GM23338 (cell line): Measurements from ENCODE around the gene CHCHD5. TPM values are rescaled to one million over a fixed set of nuclear protein-coding genes. Genes with fewer than 3 reads are reported as not detected.

Experiments
- ATAC-seq: fragments of 200-7000 bp; cut with Tn5 transposase; 3 replicates; pipeline ENCODE4 v1.9.1; 2020
- DNase-seq: peaks from one replicate; pipeline ENCODE4 v3.0.0-alpha.2; 2015; ENCODE audit warnings: low spot score
- H2AFZ ChIP-seq: fragments of 200-600 bp; sonication (generic); 2 replicates; pipeline ENCODE4 v1.8.0; 2016; ENCODE audit warnings: antibody characterized with exemption, mild to moderate bottlenecking, moderate library complexity
- H3F3A ChIP-seq: fragments of 200-600 bp; sonication (generic); replicated peaks from 2 replicates; pipeline ENCODE4 v1.8.0; 2017; ENCODE audit warnings: antibody characterized with exemption, mixed run types, low read depth
- H3K27ac ChIP-seq: fragments of 200-600 bp; sonication (generic); 2 replicates; pipeline ENCODE4 v1.6.1; 2016; ENCODE audit warnings: low read depth
- H3K27me3 ChIP-seq: fragments of 200-600 bp; sonication (generic); 2 replicates; pipeline ENCODE4 v1.8.0; 2016; ENCODE audit warnings: mild to moderate bottlenecking, mixed run types, moderate library complexity; ENCODE audit not compliant: insufficient read depth
- H3K36me3 ChIP-seq: fragments of 200-600 bp; sonication (generic); 2 replicates; pipeline ENCODE4 v1.8.0; 2016; ENCODE audit warnings: mild to moderate bottlenecking; ENCODE audit not compliant: insufficient read depth
- H3K4me1 ChIP-seq: fragments of 200-600 bp; sonication (generic); 2 replicates; pipeline ENCODE4 v1.8.0; 2016; ENCODE audit warnings: mild to moderate bottlenecking, moderate library complexity; ENCODE audit not compliant: insufficient read depth
- H3K4me2 ChIP-seq: fragments of 200-600 bp; sonication (generic); 2 replicates; pipeline ENCODE4 v1.7.1; 2017; ENCODE audit warnings: mixed run types
- H3K4me3 ChIP-seq: fragments of 200-600 bp; sonication (generic); 2 replicates; pipeline ENCODE4 v1.6.1; 2016; ENCODE audit warnings: mixed run types
- H3K79me2 ChIP-seq: fragments of 200-600 bp; sonication (generic); replicated peaks from 2 replicates; pipeline ENCODE4 v1.8.0; 2017; ENCODE audit warnings: mild to moderate bottlenecking; ENCODE audit not compliant: insufficient read depth
- H3K9me2 ChIP-seq: fragments of 200-600 bp; sonication (generic); 2 replicates; pipeline ENCODE4 v1.8.0; 2017; ENCODE audit not compliant: insufficient read depth
- H4K20me1 ChIP-seq: fragments of 200-600 bp; sonication (generic); replicated peaks from 2 replicates; pipeline ENCODE4 v1.8.0; 2017; ENCODE audit warnings: mild to moderate bottlenecking; ENCODE audit not compliant: insufficient read depth
- H3K27ac Mint-ChIP-seq: 2 replicates; pipeline ENCODE4 v1.8.0; 2020; ENCODE audit warnings: inconsistent platforms, mild to moderate bottlenecking, moderate library complexity, mixed read lengths
- H3K27me3 Mint-ChIP-seq: 3 replicates; pipeline ENCODE4 v1.8.0; 2022; ENCODE audit warnings: low read depth, mild to moderate bottlenecking, moderate library complexity, mixed read lengths, inconsistent platforms; ENCODE audit not compliant: insufficient read depth, poor library complexity
- H3K36me3 Mint-ChIP-seq: 3 replicates; pipeline ENCODE4 v1.8.0; 2021; ENCODE audit warnings: low read depth, mild to moderate bottlenecking, inconsistent platforms, moderate library complexity, mixed read lengths
- H3K4me1 Mint-ChIP-seq: 3 replicates; pipeline ENCODE4 v1.8.0; 2020; ENCODE audit warnings: mild to moderate bottlenecking, inconsistent platforms, mixed read lengths
- H3K4me3 Mint-ChIP-seq: 3 replicates; pipeline ENCODE4 v1.8.0; 2021; ENCODE audit warnings: moderate library complexity, mild to moderate bottlenecking, inconsistent platforms, mixed read lengths
- H3K9me3 Mint-ChIP-seq: 3 replicates; pipeline ENCODE4 v1.8.0; 2020; ENCODE audit warnings: moderate library complexity, mild to moderate bottlenecking, inconsistent platforms, mixed read lengths
- CREB1 ChIP-seq: fragments of 250-450 bp; sonication (Bioruptor Pico); IDR thresholded peaks from 2 replicates; pipeline ENCODE4 v1.5.0; 2020; ENCODE audit warnings: low read depth, mild to moderate bottlenecking, moderate library complexity
- EZH2 ChIP-seq: fragments of 200-600 bp; sonication (generic); IDR thresholded peaks from one replicate; pipeline ENCODE4 v1.8.0; 2017; ENCODE audit warnings: antibody characterized with exemption, mild to moderate bottlenecking, low read depth; ENCODE audit not compliant: unreplicated experiment
- JUNB ChIP-seq: IDR thresholded peaks from one replicate; pipeline ENCODE4 v1.6.1; 2016; ENCODE audit warnings: antibody characterized with exemption; ENCODE audit not compliant: unreplicated experiment
- NANOG ChIP-seq: IDR thresholded peaks from 2 replicates; pipeline ENCODE4 v1.6.1; 2016; ENCODE audit warnings: antibody characterized with exemption, borderline replicate concordance
- POLR2AphosphoS5 ChIP-seq: IDR thresholded peaks from 2 replicates; pipeline ENCODE4 v1.6.1; 2016; ENCODE audit warnings: antibody characterized with exemption, low read depth
- STAT1 ChIP-seq: IDR thresholded peaks from one replicate; pipeline ENCODE4 v1.6.1; 2016; ENCODE audit warnings: antibody characterized with exemption; ENCODE audit not compliant: unreplicated experiment
- ZNF114 ChIP-seq: fragments of 250-450 bp; sonication (Bioruptor Pico); IDR thresholded peaks from 2 replicates; pipeline ENCODE4 v1.5.0; 2020; ENCODE audit warnings: mild to moderate bottlenecking, moderate library complexity
- ZNF331 ChIP-seq: fragments of 250-450 bp; sonication (Bioruptor Pico); IDR thresholded peaks from 2 replicates; pipeline ENCODE4 v1.5.0; 2020; ENCODE audit warnings: low read depth, mild to moderate bottlenecking, moderate library complexity
- polyA plus RNA-seq: library from polyadenylated mRNA; unstranded; fragments of >200 nt; fragmentation: Nextera tagmentation; extraction: Ambion mirVana; gene quantifications from 2 replicates; pipeline ENCODE4 v1.2.1, GENCODE V29; 2016
- total RNA-seq: library from RNA; depleted of rRNA; stranded (reverse); fragments of >200 nt; shearing (Covaris generic); gene quantifications from 2 replicates; pipeline ENCODE4 v1.2.3, GENCODE V29; 2014
- TF ChIP-seq, protein P1 (sequence below): IDR thresholded peaks from one replicate; pipeline ENCODE4 v1.6.1; 2018; ENCODE audit warnings: antibody characterized with exemption; ENCODE audit not compliant: unreplicated experiment
- TF ChIP-seq, protein P2 (sequence below), 2 experiments: fragments of 200-600 bp in 1 of 2; sonication (generic) in 1 of 2; conservative IDR thresholded peaks; 2 replicates each; pipeline versions ENCODE4 v1.5.1 to v1.6.1; 2016 to 2017; ENCODE audit warnings: antibody characterized with exemption in 2 of 2, low read depth in 2 of 2, mild to moderate bottlenecking in 2 of 2, moderate library complexity in 1 of 2

Gene CHCHD5
- total and polyA plus RNA-seq, 2 experiments from 2014 or later: 15.5 to 69.9 TPM

DNA sequence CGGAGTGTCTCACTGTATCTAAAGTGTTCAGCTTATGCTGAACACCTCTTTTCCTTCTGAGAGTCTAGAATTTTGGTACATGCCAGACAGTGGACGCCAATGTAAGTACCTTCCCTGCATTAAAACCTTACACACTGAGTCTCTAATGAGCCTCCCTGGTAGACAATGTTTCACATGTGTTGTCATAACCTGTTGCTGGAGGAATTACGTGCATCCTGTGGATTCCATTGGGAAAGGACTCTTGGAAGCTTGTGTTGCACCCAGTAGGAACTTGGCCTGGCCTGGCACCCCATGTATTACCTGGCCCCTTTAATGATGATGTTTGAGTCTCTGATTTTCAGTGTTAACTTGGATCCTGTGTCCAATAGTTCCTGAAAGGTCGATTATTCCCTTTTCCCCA lies 20.5 kb downstream of the CHCHD5 start:
- peaks cover 2% of the 10 kb centered on the region; the same call in 2 of the 3 replicates for H3K4me1 Mint-ChIP-seq
- Histone ChIP-seq H4K20me1 (no peaks in the 10 kb centered on the region), H3K4me1 (no peaks in the 10 kb centered on the region), H3K4me2 (no peak overlapping the region), H3K27me3 (no peaks in the 10 kb centered on the region), H3F3A (no peaks in the 10 kb centered on the region), H3K79me2 (no peaks in the 10 kb centered on the region), H3K27ac (no peak overlapping the region), H3K9me2 (no peaks in the 10 kb centered on the region), H3K36me3 (no peaks in the 10 kb centered on the region), H2AFZ (no peak overlapping the region), H3K4me3 (no peak overlapping the region)
- DNase-seq (no peak), ATAC-seq (no peak)
- H3K9me3 Mint-ChIP-seq: peaks cover 15% of the 10 kb centered on the region
- no peak overlapping the region for H3K27ac Mint-ChIP-seq
- 0 out of 3 replicates have a peak, but pooled peaks cover 3% of the 10 kb centered on the region for H3K36me3 Mint-ChIP-seq
- peaks cover 8% of the 10 kb centered on the region for H3K27me3 Mint-ChIP-seq
- TF ChIP-seq, protein P1, sequence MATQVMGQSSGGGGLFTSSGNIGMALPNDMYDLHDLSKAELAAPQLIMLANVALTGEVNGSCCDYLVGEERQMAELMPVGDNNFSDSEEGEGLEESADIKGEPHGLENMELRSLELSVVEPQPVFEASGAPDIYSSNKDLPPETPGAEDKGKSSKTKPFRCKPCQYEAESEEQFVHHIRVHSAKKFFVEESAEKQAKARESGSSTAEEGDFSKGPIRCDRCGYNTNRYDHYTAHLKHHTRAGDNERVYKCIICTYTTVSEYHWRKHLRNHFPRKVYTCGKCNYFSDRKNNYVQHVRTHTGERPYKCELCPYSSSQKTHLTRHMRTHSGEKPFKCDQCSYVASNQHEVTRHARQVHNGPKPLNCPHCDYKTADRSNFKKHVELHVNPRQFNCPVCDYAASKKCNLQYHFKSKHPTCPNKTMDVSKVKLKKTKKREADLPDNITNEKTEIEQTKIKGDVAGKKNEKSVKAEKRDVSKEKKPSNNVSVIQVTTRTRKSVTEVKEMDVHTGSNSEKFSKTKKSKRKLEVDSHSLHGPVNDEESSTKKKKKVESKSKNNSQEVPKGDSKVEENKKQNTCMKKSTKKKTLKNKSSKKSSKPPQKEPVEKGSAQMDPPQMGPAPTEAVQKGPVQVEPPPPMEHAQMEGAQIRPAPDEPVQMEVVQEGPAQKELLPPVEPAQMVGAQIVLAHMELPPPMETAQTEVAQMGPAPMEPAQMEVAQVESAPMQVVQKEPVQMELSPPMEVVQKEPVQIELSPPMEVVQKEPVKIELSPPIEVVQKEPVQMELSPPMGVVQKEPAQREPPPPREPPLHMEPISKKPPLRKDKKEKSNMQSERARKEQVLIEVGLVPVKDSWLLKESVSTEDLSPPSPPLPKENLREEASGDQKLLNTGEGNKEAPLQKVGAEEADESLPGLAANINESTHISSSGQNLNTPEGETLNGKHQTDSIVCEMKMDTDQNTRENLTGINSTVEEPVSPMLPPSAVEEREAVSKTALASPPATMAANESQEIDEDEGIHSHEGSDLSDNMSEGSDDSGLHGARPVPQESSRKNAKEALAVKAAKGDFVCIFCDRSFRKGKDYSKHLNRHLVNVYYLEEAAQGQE: no peak
- no peak for TF ChIP-seq ZNF114 (CRISPR knock-in tag)
- no peak for TF ChIP-seq ZNF331 (CRISPR knock-in tag)
- no peak for TF ChIP-seq EZH2
- no peak for TF ChIP-seq JUNB
- TF ChIP-seq POLR2AphosphoS5: no peak
- no peak for TF ChIP-seq NANOG
- TF ChIP-seq STAT1: no peak
- no peak for TF ChIP-seq CREB1 (CRISPR knock-in tag)
- TF ChIP-seq, protein P2, sequence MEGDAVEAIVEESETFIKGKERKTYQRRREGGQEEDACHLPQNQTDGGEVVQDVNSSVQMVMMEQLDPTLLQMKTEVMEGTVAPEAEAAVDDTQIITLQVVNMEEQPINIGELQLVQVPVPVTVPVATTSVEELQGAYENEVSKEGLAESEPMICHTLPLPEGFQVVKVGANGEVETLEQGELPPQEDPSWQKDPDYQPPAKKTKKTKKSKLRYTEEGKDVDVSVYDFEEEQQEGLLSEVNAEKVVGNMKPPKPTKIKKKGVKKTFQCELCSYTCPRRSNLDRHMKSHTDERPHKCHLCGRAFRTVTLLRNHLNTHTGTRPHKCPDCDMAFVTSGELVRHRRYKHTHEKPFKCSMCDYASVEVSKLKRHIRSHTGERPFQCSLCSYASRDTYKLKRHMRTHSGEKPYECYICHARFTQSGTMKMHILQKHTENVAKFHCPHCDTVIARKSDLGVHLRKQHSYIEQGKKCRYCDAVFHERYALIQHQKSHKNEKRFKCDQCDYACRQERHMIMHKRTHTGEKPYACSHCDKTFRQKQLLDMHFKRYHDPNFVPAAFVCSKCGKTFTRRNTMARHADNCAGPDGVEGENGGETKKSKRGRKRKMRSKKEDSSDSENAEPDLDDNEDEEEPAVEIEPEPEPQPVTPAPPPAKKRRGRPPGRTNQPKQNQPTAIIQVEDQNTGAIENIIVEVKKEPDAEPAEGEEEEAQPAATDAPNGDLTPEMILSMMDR (conservative IDR thresholded peaks at IDR 0.05; ENCODE audit: low read depth in 2 of 2): no peak
- H3K4me3 Mint-ChIP-seq: no peak overlapping the region

DNA sequence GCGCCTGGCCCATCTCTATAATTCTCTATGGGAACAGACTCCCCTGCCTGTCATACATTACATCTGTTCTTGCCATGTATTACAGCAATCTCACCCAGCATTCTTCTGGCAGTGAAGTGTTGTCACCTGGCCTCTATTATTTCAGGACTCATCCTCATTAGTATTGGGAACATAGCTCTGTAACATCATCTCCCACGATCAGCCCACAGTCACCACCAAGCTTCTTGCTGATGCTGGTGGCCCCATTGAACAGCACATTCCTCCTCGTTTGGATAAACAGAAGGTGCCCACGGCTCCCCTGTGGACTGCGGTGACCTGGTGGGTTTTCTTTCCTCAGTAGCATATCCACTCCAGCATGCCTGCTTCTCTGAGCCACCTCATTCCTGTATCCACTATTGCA lies 21.5 kb downstream of the CHCHD5 start:
- Histone ChIP-seq H3K79me2 (no peaks in the 10 kb centered on the region), H3K27me3 (no peaks in the 10 kb centered on the region), H3K4me2 (no peak overlapping the region), H3K36me3 (no peaks in the 10 kb centered on the region), H3K4me1 (no peaks in the 10 kb centered on the region), H4K20me1 (no peaks in the 10 kb centered on the region), H3K9me2 (no peaks in the 10 kb centered on the region), H2AFZ (no peak overlapping the region), H3K4me3 (no peak overlapping the region), H3K27ac (no peak overlapping the region), H3F3A (no peaks in the 10 kb centered on the region)
- TF ChIP-seq, protein P1: no peak
- H3K9me3 Mint-ChIP-seq: peaks cover 21% of the 10 kb centered on the region
- no peak overlapping the region for H3K4me3 Mint-ChIP-seq
- H3K4me1 Mint-ChIP-seq: no peaks in the 10 kb centered on the region
- ATAC-seq (no peak), DNase-seq (no peak)
- H3K27me3 Mint-ChIP-seq: peaks cover 8% of the 10 kb centered on the region
- H3K36me3 Mint-ChIP-seq: 0 out of 3 replicates have a peak, but pooled peaks cover 3% of the 10 kb centered on the region
- H3K27ac Mint-ChIP-seq: no peak overlapping the region
